Thyroid gland (tissue), 4 donors: ENCODE results near the gene NVL. TPM values are rescaled to one million over a fixed set of nuclear protein-coding genes. Genes with fewer than 3 reads are reported as not detected.

Experiments
- DNase-seq, 2 donors: peaks; one replicate each; pipeline ENCODE4 v3.0.0-alpha.2; 2019
- H3K27ac ChIP-seq, 3 donors: fragments of 200-600 bp; sonication (generic); 1 replicate in 2 of 3; 2 replicates in 1 of 3; pipeline ENCODE4 v1.5.1; 2016 to 2019; ENCODE audit warnings: mild to moderate bottlenecking in 1 of 3, moderate library complexity in 1 of 3
- H3K27me3 ChIP-seq: fragments of 200-600 bp; sonication (generic); one replicate; pipeline ENCODE4 v1.5.1; 2019
- H3K36me3 ChIP-seq, 2 donors: fragments of 200-600 bp; sonication (generic); one replicate each; pipeline ENCODE4 v1.5.1; 2016 to 2019
- H3K4me1 ChIP-seq, 2 donors: fragments of 200-600 bp; sonication (generic); one replicate each; pipeline ENCODE4 v1.5.1; 2017 to 2019
- H3K4me3 ChIP-seq, 3 donors: fragments of 200-600 bp; sonication (generic); replicated peaks in 1 of 3; 1 replicate in 2 of 3; 2 replicates in 1 of 3; pipeline ENCODE4 v1.5.1; 2016; ENCODE audit warnings: mild to moderate bottlenecking in 1 of 3
- H3K9me3 ChIP-seq: fragments of 200-600 bp; sonication (generic); one replicate; pipeline ENCODE4 v1.5.1; 2017
- POLR2A ChIP-seq, 2 donors: fragments of 450-650 bp; IDR thresholded peaks; one replicate each; pipeline ENCODE4 v1.6.1; 2017; ENCODE audit warnings: antibody characterized with exemption in 2 of 2, mild to moderate bottlenecking in 2 of 2, moderate library complexity in 1 of 2
- WGBS, 2 donors: methylation state at CpG; one replicate each; pipeline ENCODE4 v1.1.5; 2017; 5-methylcytosine and 5-hydroxymethylcytosine counted together
- intact Hi-C: fragments of 100-400 bp; cut with DNase I; formaldehyde crosslinking; loops from one replicate; pipeline ENCODE4 v1.15.1; 2023
- microRNA-seq: library from miRNA; unstranded; fragments of <30 nt; microRNA quantifications from one replicate; pipeline ENCODE4, GENCODE V29; 2016
- small RNA-seq: library from RNA; depleted of rRNA; stranded (forward); fragments of <200 nt; gene quantifications from one replicate; pipeline ENCODE3, GENCODE V24; 2016
- total RNA-seq, 4 donors: library from RNA; depleted of rRNA; stranded (reverse); fragments of >200 nt; gene quantifications; one replicate each; pipeline ENCODE4 v1.2.3, GENCODE V29; 2016
- TF ChIP-seq, protein P1 (sequence below), 6 experiments: fragments of 200-600 bp in 3 of 6; fragments of 450-650 bp in 3 of 6; sonication (generic) in 3 of 6; IDR thresholded peaks; one replicate each; pipeline ENCODE4 v1.5.1; 2016 to 2019; ENCODE audit warnings: antibody characterized with exemption in 6 of 6, mild to moderate bottlenecking in 2 of 6, inconsistent platforms in 1 of 6, moderate library complexity in 1 of 6

The NVL gene
- total RNA-seq, 4 donors from 2014 or later: 18.9 to 34.1 (median 26.8) TPM

- TF ChIP-seq POLR2A (IDR thresholded peaks at IDR 0.05): no peak
- TF ChIP-seq, protein P1, sequence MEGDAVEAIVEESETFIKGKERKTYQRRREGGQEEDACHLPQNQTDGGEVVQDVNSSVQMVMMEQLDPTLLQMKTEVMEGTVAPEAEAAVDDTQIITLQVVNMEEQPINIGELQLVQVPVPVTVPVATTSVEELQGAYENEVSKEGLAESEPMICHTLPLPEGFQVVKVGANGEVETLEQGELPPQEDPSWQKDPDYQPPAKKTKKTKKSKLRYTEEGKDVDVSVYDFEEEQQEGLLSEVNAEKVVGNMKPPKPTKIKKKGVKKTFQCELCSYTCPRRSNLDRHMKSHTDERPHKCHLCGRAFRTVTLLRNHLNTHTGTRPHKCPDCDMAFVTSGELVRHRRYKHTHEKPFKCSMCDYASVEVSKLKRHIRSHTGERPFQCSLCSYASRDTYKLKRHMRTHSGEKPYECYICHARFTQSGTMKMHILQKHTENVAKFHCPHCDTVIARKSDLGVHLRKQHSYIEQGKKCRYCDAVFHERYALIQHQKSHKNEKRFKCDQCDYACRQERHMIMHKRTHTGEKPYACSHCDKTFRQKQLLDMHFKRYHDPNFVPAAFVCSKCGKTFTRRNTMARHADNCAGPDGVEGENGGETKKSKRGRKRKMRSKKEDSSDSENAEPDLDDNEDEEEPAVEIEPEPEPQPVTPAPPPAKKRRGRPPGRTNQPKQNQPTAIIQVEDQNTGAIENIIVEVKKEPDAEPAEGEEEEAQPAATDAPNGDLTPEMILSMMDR (IDR thresholded peaks at IDR 0.05): no peak
- no peak for DNase-seq
- peaks cover 0 to 5% of the 10 kb centered on the region in 2 donors for H3K4me1 ChIP-seq
- 91 to 98% methylated on average over 9 of the region's 9 CpGs for WGBS, 2 donors
- no peak overlapping the region for H3K27ac ChIP-seq
- intact Hi-C loops: loop anchor here (10.0 kb wide), 1 partner anchor 147 kb away; no protein-coding TSS in a partner anchor
- H3K36me3 ChIP-seq: no peaks in the 10 kb centered on the region
- H3K4me3 ChIP-seq: no peak overlapping the region
- H3K27me3 ChIP-seq: no peaks in the 10 kb centered on the region
- H3K9me3 ChIP-seq: no peaks in the 10 kb centered on the region
Observed at GRCh38 chr1:224177356-224177999, 152.5 kb downstream of the NVL start.

Small RNA genes within 50 kb of the gene (microRNA-seq; reads per million reads assigned to microRNA genes)
- gene MIR320B2: 12.1 reads per million, percentile 29 among the genes with 10 or more reads in this experiment

Small RNA genes within 50 kb of the gene (small RNA-seq; reads per million reads assigned to genes)
- gene MIR320B2 (not detected), gene RF00139 (not detected), gene RNU6-1008P (not detected)

Other genes with a start within 250 kb of the NVL start
- 10 to 100 TPM; 32.5 to 64.7 (median 35.4) TPM for gene FBXO28, start 216.1 kb downstream of the NVL start, total RNA-seq
- 100 to 1,000 TPM in 2 of 4 donors, 10 to 100 TPM in 2; 87.7 to 138 (median 101) TPM for gene DEGS1, start 146.9 kb downstream of the NVL start, total RNA-seq
- gene CNIH4, start 26.7 kb upstream of the NVL start, total RNA-seq: 10 to 100 TPM; 22.4 to 32.4 (median 23.5) TPM
- gene WDR26, start 104.6 kb upstream of the NVL start, total RNA-seq: 100 to 1,000 TPM in 1 of 4 donors, 10 to 100 TPM in 3; 72.8 to 116 (median 89.2) TPM